Tibial artery (tissue), 4 donors: ENCODE data around the gene SLC43A1.

Experiments
- DNase-seq, 2 donors: peaks; one replicate each; pipeline ENCODE4 v3.0.0-alpha.2; 2019
- H3K27ac ChIP-seq, 2 donors: fragments of 200-600 bp; sonication (generic) in 1 of 2; 1 replicate in 1 of 2; 2 replicates in 1 of 2; pipeline ENCODE4 v1.5.1; 2018 to 2019; ENCODE audit warnings: mild to moderate bottlenecking in 1 of 2
- H3K27me3 ChIP-seq, 2 donors: fragments of 200-600 bp; sonication (generic) in 1 of 2; one replicate each; pipeline versions ENCODE4 v1.5.1 to v1.6.0; 2016 to 2019
- H3K36me3 ChIP-seq, 3 donors: fragments of 200-600 bp; sonication (generic) in 2 of 3; one replicate each; pipeline ENCODE4 v1.5.1; 2016 to 2019; ENCODE audit warnings: mild to moderate bottlenecking in 2 of 3
- H3K4me1 ChIP-seq, 4 donors: fragments of 200-600 bp; sonication (generic) in 2 of 4; 1 replicate in 3 of 4; 2 replicates in 1 of 4; pipeline ENCODE4 v1.5.1; 2016 to 2019
- H3K4me3 ChIP-seq, 2 donors: fragments of 200-600 bp; sonication (generic) in 1 of 2; 1 replicate in 1 of 2; 2 replicates in 1 of 2; pipeline ENCODE4 v1.5.1; 2018 to 2019; ENCODE audit warnings: mild to moderate bottlenecking in 2 of 2
- H3K9me3 ChIP-seq, 3 donors: fragments of 200-600 bp; sonication (generic) in 1 of 3; one replicate each; pipeline ENCODE4 v1.5.1; 2016 to 2019
- CTCF ChIP-seq, 2 experiments: fragments of 200-600 bp in 1 of 2; fragments of 450-650 bp in 1 of 2; IDR thresholded peaks; one replicate each; pipeline ENCODE4 v1.5.1; 2017 to 2019; ENCODE audit warnings: antibody characterized with exemption in 2 of 2, mild to moderate bottlenecking in 1 of 2, moderate library complexity in 1 of 2
- intact Hi-C: fragments of 100-400 bp; cut with DNase I; formaldehyde crosslinking; loops from one replicate; pipeline ENCODE4 v1.15.0; 2023; ENCODE audit warnings: low total_unique reads

Gene SLC43A1

GRCh38 chr11:57546451-57546850 lies 30.9 kb upstream of the SLC43A1 start:
- Histone ChIP-seq H3K4me1 (no peaks in the 10 kb centered on the region), H3K4me3 (no peak overlapping the region), H3K27me3 (no peaks in the 10 kb centered on the region), H3K36me3 (peaks cover 18 to 50% (median 42%) of the 10 kb centered on the region in 3 donors), H3K9me3 (no peaks in the 10 kb centered on the region), H3K27ac (no peak overlapping the region)
- no peak for TF ChIP-seq CTCF (IDR thresholded peaks at IDR 0.05)
- no peak for DNase-seq
- intact Hi-C loops, result no loop called here

- H3K9me3 ChIP-seq, result no peaks in the 10 kb centered on the region
- TF ChIP-seq CTCF (IDR thresholded peaks at IDR 0.05), result no peak
Measured at GRCh38 chr11:57545883-57546282, 30.4 kb upstream of the SLC43A1 start.

GRCh38 chr11:57544566-57544965 lies 29.1 kb upstream of the SLC43A1 start:
- no peak for DNase-seq
- Histone ChIP-seq H3K4me3 (no peak overlapping the region), H3K4me1 (no peaks in the 10 kb centered on the region), H3K36me3 (peaks cover 1 to 31% (median 23%) of the 10 kb centered on the region in 3 donors), H3K27me3 (no peaks in the 10 kb centered on the region), H3K27ac (no peak overlapping the region), H3K9me3 (no peaks in the 10 kb centered on the region)
- TF ChIP-seq CTCF (IDR thresholded peaks at IDR 0.05), result no peak
- intact Hi-C loops, result no loop called here

More at GRCh38 chr11:57545883-57546282, 30.4 kb upstream of the SLC43A1 start:
- Histone ChIP-seq H3K27ac (no peak overlapping the region), H3K27me3 (no peaks in the 10 kb centered on the region), H3K36me3 (peaks cover 13 to 44% (median 36%) of the 10 kb centered on the region in 3 donors), H3K4me1 (no peaks in the 10 kb centered on the region), H3K4me3 (no peak overlapping the region)
- no peak for DNase-seq
- intact Hi-C loops, result no loop called here

- no peaks in the 10 kb centered on the region for H3K9me3 ChIP-seq
- TF ChIP-seq CTCF (IDR thresholded peaks at IDR 0.05), result no peak
- H3K27me3 ChIP-seq, result no peaks in the 10 kb centered on the region
- intact Hi-C loops, result no loop called here
- no peak overlapping the region for H3K4me3 ChIP-seq
- DNase-seq, result no peak
- no peaks in the 10 kb centered on the region for H3K4me1 ChIP-seq
- H3K27ac ChIP-seq, result no peak overlapping the region
- H3K36me3 ChIP-seq, result peaks cover 0 to 22% (median 13%) of the 10 kb centered on the region in 3 donors
Measured at GRCh38 chr11:57543593-57543992, 28.1 kb upstream of the SLC43A1 start.

GRCh38 chr11:57542582-57542981 lies 27.1 kb upstream of the SLC43A1 start:
- no peak for TF ChIP-seq CTCF (IDR thresholded peaks at IDR 0.05)
- H3K4me3 ChIP-seq, result no peak overlapping the region
- no peaks in the 10 kb centered on the region for H3K27me3 ChIP-seq
- no peaks in the 10 kb centered on the region for H3K4me1 ChIP-seq
- H3K9me3 ChIP-seq, result no peaks in the 10 kb centered on the region
- intact Hi-C loops, result no loop called here
- peaks cover 0 to 11% (median 8%) of the 10 kb centered on the region in 3 donors for H3K36me3 ChIP-seq
- H3K27ac ChIP-seq, result no peak overlapping the region
- no peak for DNase-seq

GRCh38 chr11:57541169-57541568 lies 25.7 kb upstream of the SLC43A1 start:
- intact Hi-C loops, result no loop called here
- Histone ChIP-seq H3K27ac (no peak overlapping the region), H3K36me3 (peaks cover 0 to 2% (median 0%) of the 10 kb centered on the region in 3 donors), H3K27me3 (peaks cover 0 to 5% of the 10 kb centered on the region in 2 donors), H3K4me1 (no peaks in the 10 kb centered on the region), H3K4me3 (no peak overlapping the region), H3K9me3 (no peaks in the 10 kb centered on the region)
- TF ChIP-seq CTCF (IDR thresholded peaks at IDR 0.05), result no peak
- DNase-seq, result no peak
